HG02610 (cell line): Measurements from ENCODE around the gene NUFIP1.
"Not testable (repeated sequence)": the region's sequence is repeated elsewhere in the genome, so short reads cannot be mapped to it uniquely, and the experiment has no call there.

Experiments used
- ATAC-seq: cut with Tn5 transposase; IDR thresholded peaks from one replicate; pipeline ENCODE4 v1.9.1; 2021; ENCODE audit warnings: mild to moderate bottlenecking, moderate library complexity; ENCODE audit not compliant: unreplicated experiment

Gene NUFIP1

GRCh38 chr13:44921931-44922758 lies 67.1 kb downstream of the NUFIP1 start:
- no peak for ATAC-seq

GRCh38 chr13:44921246-44921877 lies 67.9 kb downstream of the NUFIP1 start:
- ATAC-seq, result no peak

GRCh38 chr13:44920013-44920412 lies 69.3 kb downstream of the NUFIP1 start:
- ATAC-seq, result no peak

- ATAC-seq, result no peak
Observed at GRCh38 chr13:44919104-44919804, 70.0 kb downstream of the NUFIP1 start.

- peak; percentile 83 for ATAC-seq
Observed at GRCh38 chr13:44918326-44919103, 70.8 kb downstream of the NUFIP1 start.

GRCh38 chr13:44917589-44918325 lies 71.5 kb downstream of the NUFIP1 start:
- peak; percentile 78 for ATAC-seq

GRCh38 chr13:44912278-44913016 lies 76.8 kb downstream of the NUFIP1 start:
- no peak for ATAC-seq

- no peak for ATAC-seq
Observed at GRCh38 chr13:44908712-44909111, 80.6 kb downstream of the NUFIP1 start.

GRCh38 chr13:44908266-44908665 lies 81.0 kb downstream of the NUFIP1 start:
- ATAC-seq, result no peak

GRCh38 chr13:44906713-44907112 lies 82.6 kb downstream of the NUFIP1 start:
- ATAC-seq, result no peak

- ATAC-seq, result no peak
Observed at GRCh38 chr13:44906230-44906629, 83.0 kb downstream of the NUFIP1 start.

GRCh38 chr13:44905556-44905955 lies 83.7 kb downstream of the NUFIP1 start:
- no peak for ATAC-seq

- ATAC-seq, result no peak
Observed at GRCh38 chr13:44904967-44905366, 84.3 kb downstream of the NUFIP1 start.

GRCh38 chr13:44903574-44903985 lies 85.7 kb downstream of the NUFIP1 start:
- ATAC-seq, result no peak

GRCh38 chr13:44902738-44903137 lies 86.5 kb downstream of the NUFIP1 start:
- no peak for ATAC-seq

GRCh38 chr13:44899967-44900366 lies 89.3 kb downstream of the NUFIP1 start:
- ATAC-seq, result no peak

GRCh38 chr13:44898308-44898707 lies 91.0 kb downstream of the NUFIP1 start:
- ATAC-seq, result not testable (repeated sequence)

GRCh38 chr13:44895953-44896335 lies 93.3 kb downstream of the NUFIP1 start:
- no peak for ATAC-seq

GRCh38 chr13:44895264-44895952 lies 93.9 kb downstream of the NUFIP1 start:
- no peak for ATAC-seq
